ENCODE data around the gene F7. TPM values are rescaled to one million over a fixed set of nuclear protein-coding genes. Genes with fewer than 3 reads are reported as not detected.

The F7 gene
- total RNA-seq, 3 donors from 2014 or later, result 0.15 to 0.48 (median 0.33) TPM

DNA sequence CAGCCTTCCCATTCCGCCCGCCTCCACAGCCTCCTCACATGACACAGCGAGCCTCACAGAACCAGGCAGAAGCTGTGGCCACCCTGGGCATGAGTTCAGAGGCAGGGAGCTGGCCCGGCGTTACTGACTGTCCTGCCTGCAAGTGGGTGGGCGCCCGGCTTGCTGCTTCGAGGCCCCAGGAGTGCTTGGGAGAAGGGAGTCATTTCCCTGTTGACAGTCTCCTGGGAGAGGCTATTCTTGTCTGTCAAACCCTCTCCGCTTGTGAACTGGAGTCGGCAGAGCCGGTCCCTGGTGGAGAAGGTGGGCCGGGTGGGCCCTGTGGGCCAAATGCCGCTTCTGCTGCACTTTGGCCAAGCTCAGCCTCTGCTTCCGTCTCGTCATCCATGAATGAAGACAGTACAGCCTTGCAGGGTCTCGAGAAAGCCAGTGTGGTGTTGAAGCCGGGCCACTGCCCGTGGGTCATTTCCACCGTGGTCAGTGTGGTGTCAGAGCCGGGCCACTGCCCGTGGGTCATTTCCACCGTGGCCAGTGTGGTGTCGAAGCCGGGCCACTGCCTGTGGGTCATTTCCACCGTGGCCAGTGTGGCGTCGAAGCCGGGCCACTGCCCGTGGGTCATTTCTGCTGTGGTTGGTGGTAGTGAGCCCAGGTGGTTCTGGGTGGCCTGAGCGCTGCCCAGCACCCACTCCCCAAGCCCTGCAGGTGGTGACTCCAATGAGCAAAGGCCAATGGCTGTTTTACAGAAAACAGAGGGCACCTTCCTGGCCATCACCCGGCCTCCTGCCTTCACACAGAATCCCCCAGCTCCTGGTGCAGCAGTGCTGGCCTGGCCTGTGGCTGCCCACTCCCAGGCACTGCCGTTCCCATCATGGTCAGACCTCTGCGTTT, 13.5 kb upstream of the F7 start:
- H3K4me1 ChIP-seq, result no peaks in the 10 kb centered on the region
- H3K36me3 ChIP-seq, result peaks cover 6% of the 10 kb centered on the region
- H3K9me3 ChIP-seq, result no peaks in the 10 kb centered on the region
- TF ChIP-seq, protein P1, sequence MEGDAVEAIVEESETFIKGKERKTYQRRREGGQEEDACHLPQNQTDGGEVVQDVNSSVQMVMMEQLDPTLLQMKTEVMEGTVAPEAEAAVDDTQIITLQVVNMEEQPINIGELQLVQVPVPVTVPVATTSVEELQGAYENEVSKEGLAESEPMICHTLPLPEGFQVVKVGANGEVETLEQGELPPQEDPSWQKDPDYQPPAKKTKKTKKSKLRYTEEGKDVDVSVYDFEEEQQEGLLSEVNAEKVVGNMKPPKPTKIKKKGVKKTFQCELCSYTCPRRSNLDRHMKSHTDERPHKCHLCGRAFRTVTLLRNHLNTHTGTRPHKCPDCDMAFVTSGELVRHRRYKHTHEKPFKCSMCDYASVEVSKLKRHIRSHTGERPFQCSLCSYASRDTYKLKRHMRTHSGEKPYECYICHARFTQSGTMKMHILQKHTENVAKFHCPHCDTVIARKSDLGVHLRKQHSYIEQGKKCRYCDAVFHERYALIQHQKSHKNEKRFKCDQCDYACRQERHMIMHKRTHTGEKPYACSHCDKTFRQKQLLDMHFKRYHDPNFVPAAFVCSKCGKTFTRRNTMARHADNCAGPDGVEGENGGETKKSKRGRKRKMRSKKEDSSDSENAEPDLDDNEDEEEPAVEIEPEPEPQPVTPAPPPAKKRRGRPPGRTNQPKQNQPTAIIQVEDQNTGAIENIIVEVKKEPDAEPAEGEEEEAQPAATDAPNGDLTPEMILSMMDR (IDR thresholded peaks at IDR 0.05), result no peak
- TF ChIP-seq POLR2A (IDR thresholded peaks at IDR 0.05), result no peak
- no peak for TF ChIP-seq POLR2AphosphoS5 (IDR thresholded peaks at IDR 0.05)
- no peaks in the 10 kb centered on the region for H3K27me3 ChIP-seq
- no peak for DNase-seq (ENCODE audit: low spot score in 2 of 2)
- H3K27ac ChIP-seq, result no peak overlapping the region
- no peak overlapping the region for H3K4me3 ChIP-seq
- intact Hi-C loops (cut with DNase I; ENCODE audit: low total_unique reads), result no loop called here

DNA sequence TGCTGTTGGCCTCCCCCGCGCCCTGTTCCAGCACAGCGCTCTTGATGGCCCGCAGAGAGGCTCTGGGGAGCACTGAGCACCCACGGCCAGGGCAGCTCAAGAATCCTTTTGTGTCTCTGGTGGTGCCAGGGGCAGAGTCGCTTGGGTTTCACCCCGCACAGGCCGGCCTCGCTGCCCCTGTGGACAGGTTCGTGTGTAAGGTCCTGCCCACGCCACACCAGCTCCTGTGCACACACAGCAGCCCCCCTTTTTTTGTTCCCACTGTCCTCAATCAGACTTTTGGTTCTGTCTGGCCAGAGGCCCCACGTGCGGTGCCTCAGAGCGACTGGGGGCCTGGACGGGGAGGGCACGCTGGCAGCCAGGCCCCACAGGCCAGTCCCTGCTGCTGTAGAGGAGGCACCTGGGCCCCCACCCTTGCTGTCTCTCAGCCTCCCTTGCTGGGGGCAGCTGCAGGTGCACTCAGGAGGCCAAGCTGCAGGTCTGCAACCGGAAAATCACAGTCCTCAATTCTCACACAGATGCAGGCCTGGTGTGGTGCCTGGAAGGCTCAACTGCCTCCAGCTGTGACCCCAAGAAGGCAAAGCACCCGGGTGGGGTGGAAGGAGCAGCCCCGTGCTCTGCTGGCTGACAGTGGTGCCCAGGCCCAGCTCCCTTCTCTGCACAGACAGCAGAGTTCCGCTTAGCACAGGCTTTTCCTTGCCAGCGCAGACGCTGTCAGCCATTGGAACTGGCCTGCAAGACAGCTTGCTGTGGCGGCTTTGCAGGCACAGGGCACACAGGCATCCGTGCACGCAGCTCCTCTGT, 12.6 kb upstream of the F7 start:
- intact Hi-C loops (cut with DNase I; ENCODE audit: low total_unique reads), result no loop called here
- TF ChIP-seq POLR2AphosphoS5 (IDR thresholded peaks at IDR 0.05) (no peak), POLR2A (IDR thresholded peaks at IDR 0.05) (no peak)
- TF ChIP-seq, protein P1 (IDR thresholded peaks at IDR 0.05), result no peak
- no peaks in the 10 kb centered on the region for H3K27me3 ChIP-seq
- H3K4me3 ChIP-seq, result no peak overlapping the region
- H3K4me1 ChIP-seq, result no peaks in the 10 kb centered on the region
- no peaks in the 10 kb centered on the region for H3K9me3 ChIP-seq
- peaks cover 6% of the 10 kb centered on the region for H3K36me3 ChIP-seq
- no peak for DNase-seq (ENCODE audit: low spot score in 2 of 2)
- no peak overlapping the region for H3K27ac ChIP-seq

DNA sequence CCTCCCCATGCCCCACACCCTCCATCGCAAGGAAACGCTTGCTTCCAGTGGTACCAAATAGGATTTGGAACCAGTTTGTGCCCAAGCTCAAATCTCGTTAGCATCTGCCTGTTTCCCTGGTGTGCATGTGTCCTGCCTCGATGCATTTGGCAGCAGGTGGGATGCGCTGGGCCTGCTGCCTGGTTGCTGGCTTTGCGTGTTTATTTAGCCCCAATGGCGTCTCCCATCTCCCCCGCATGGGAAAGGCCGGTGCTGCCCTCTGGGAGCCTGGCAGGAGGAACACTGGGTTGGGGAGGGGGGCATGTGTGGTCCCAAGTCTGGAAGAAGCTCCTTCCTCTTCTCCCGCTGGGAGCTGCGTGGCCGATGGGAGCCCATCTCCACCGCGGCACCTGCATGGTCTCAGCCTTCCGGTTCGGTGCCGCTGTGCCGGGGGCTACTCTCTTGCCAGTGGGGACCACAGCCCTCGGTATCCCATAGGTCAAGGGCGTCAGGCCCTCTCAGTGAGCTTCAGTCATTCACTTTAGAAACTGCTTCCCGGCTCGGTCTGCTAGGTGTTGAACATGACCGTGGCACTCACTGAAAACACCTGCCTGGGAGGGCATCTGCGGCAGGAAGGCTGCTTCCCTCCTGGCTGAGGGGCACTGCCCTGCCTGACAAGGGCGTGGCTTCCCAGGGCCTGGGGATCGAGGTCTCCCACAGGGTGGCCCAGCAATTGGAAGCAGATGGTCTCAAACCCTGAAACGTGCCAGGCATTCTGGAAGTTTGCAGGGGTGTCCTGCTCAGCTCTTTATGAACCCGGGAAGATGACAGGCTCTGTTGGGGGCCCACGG, 11.8 kb upstream of the F7 start:
- intact Hi-C loops (cut with DNase I; ENCODE audit: low total_unique reads), result no loop called here
- Histone ChIP-seq H3K4me1 (no peaks in the 10 kb centered on the region), H3K36me3 (no peaks in the 10 kb centered on the region), H3K9me3 (no peaks in the 10 kb centered on the region), H3K27ac (no peak overlapping the region), H3K4me3 (no peak overlapping the region), H3K27me3 (no peaks in the 10 kb centered on the region)
- TF ChIP-seq POLR2AphosphoS5 (IDR thresholded peaks at IDR 0.05), result no peak
- TF ChIP-seq POLR2A (IDR thresholded peaks at IDR 0.05), result no peak
- TF ChIP-seq, protein P1 (IDR thresholded peaks at IDR 0.05), result no peak
- DNase-seq (ENCODE audit: low spot score in 2 of 2), result no peak

DNA sequence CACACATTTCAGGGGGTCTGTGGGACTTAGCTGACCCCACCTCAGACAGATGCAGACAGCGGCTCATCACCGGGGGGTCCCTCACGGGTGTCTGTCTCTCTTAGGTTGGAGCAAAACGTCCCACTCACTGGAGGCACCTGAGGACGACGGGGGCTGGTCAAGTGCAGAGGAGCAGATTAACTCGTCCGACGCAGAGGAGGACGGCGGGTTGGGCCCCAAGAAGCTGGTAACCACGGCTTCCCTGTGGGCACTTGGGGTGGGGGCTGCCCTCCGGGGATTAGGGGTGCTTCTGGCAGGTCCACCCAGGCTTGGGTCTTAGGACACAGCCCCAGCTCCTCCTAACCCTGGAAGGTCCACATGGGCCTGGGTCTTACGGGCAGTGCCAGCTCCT, 11.2 kb upstream of the F7 start:
- Histone ChIP-seq H3K36me3 (no peaks in the 10 kb centered on the region), H3K27ac (no peak overlapping the region), H3K9me3 (no peaks in the 10 kb centered on the region), H3K4me3 (no peak overlapping the region), H3K27me3 (no peaks in the 10 kb centered on the region), H3K4me1 (no peaks in the 10 kb centered on the region)
- intact Hi-C loops (cut with DNase I; ENCODE audit: low total_unique reads), result no loop called here
- TF ChIP-seq, protein P1 (IDR thresholded peaks at IDR 0.05), result no peak
- DNase-seq (ENCODE audit: low spot score in 2 of 2), result no peak
